Adrenal gland (tissue), 12 donors: Measurements from ENCODE around the gene LGMN. TPM values are rescaled to one million over a fixed set of nuclear protein-coding genes. Genes with fewer than 3 reads are reported as not detected.

Source experiments
- DNase-seq, 7 donors: peaks; one replicate each; pipeline ENCODE4 v3.0.0-alpha.2; 2019 to 2020
- H3K27ac ChIP-seq, 5 donors: fragments of 200-600 bp; sonication (generic) in 4 of 5; 1 replicate in 3 of 5; 2 replicates in 2 of 5; pipeline versions ENCODE4 v1.5.1 to v1.8.0; 2016 to 2020; ENCODE audit warnings: mild to moderate bottlenecking in 1 of 5
- H3K27me3 ChIP-seq: fragments of 200-600 bp; 2 replicates; pipeline ENCODE4 v1.8.0; 2021
- H3K36me3 ChIP-seq, 2 donors: fragments of 200-600 bp; replicated peaks in 1 of 2; 1 replicate in 1 of 2; 2 replicates in 1 of 2; pipeline versions ENCODE4 v1.5.1 to v1.8.0; 2018 to 2022
- H3K4me1 ChIP-seq, 2 donors: fragments of 200-600 bp; replicated peaks in 1 of 2; 1 replicate in 1 of 2; 2 replicates in 1 of 2; pipeline versions ENCODE4 v1.5.1 to v1.8.0; 2018 to 2021
- H3K4me3 ChIP-seq, 4 donors: fragments of 200-600 bp; sonication (generic) in 3 of 4; one replicate each; pipeline ENCODE4 v1.5.1; 2016 to 2018
- H3K9me3 ChIP-seq, 3 donors: fragments of 200-600 bp; sonication (generic) in 1 of 3; replicated peaks in 1 of 3; 1 replicate in 2 of 3; 2 replicates in 1 of 3; pipeline versions ENCODE4 v1.5.1 to v1.8.0; 2016 to 2021
- CTCF ChIP-seq, 6 experiments: fragments of 450-650 bp in 4 of 6; fragments of 200-600 bp in 2 of 6; sonication (generic) in 1 of 6; IDR thresholded peaks; 1 replicate in 5 of 6; 2 replicates in 1 of 6; pipeline versions ENCODE4 v1.5.1 to v1.8.0; 2016 to 2021; ENCODE audit warnings: antibody characterized with exemption in 6 of 6, mild to moderate bottlenecking in 2 of 6, moderate library complexity in 1 of 6
- POLR2A ChIP-seq, 2 donors: fragments of 450-650 bp; IDR thresholded peaks; one replicate each; pipeline ENCODE4 v1.6.1; 2017; ENCODE audit warnings: antibody characterized with exemption in 2 of 2, mild to moderate bottlenecking in 2 of 2, moderate library complexity in 1 of 2
- WGBS, 4 donors: extraction: QIAGEN DNeasy Blood & Tissue Kit in 2 of 4; methylation state at CpG; one replicate each; pipeline versions ENCODE4 v1.1.5 to v1.1.7; 2013 to 2017; 5-methylcytosine and 5-hydroxymethylcytosine counted together
- intact Hi-C, 2 donors: fragments of 100-400 bp; cut with DNase I; formaldehyde crosslinking; loops; one replicate each; pipeline versions ENCODE4 v1.14.1 to v1.15.0; 2022 to 2023
- polyA plus RNA-seq, 3 donors: library from polyadenylated mRNA; stranded (reverse); fragments of 200-250 nt in 2 of 3; fragments of 350-450 nt in 1 of 3; fragmentation: Illumina TruSeq in 1 of 3; extraction: RNeasy Lipid Tissue Mini Kit (QIAGEN cat#74804) in 1 of 3; gene quantifications; one replicate each; pipeline ENCODE4 v1.2.3, GENCODE V29; 2013 to 2014
- total RNA-seq, 9 donors: library from RNA; depleted of rRNA in 4 of 9; stranded (reverse); fragments of >200 nt in 4 of 9; fragments of 120-200 nt in 1 of 9; fragmentation: NEBNext Ultra II Directional in 1 of 9; extraction: Animal tissue kit (Norgen Biotek cat#: 25700) in 1 of 9; gene quantifications; one replicate each; pipeline versions ENCODE4 v1.1.0 to v1.2.4, GENCODE V29; 2013 to 2023
- donor health status: healthy with polysubstance abuse.
- donor health status: Bipolar disorder and iron deficiency.
- donor health status: DM: yes; HTN: yes; CAD: no.
- donor health status: DM: no; HTN: no; CAD: no.
- donor health status: DM: no; HTN: no; CAD: no.
- donor health status: DM: yes; HTN: yes; CAD: no.

LGMN gene
- total and polyA plus RNA-seq, 12 donors: 66.6 to 153 (median 117) TPM

DNA sequence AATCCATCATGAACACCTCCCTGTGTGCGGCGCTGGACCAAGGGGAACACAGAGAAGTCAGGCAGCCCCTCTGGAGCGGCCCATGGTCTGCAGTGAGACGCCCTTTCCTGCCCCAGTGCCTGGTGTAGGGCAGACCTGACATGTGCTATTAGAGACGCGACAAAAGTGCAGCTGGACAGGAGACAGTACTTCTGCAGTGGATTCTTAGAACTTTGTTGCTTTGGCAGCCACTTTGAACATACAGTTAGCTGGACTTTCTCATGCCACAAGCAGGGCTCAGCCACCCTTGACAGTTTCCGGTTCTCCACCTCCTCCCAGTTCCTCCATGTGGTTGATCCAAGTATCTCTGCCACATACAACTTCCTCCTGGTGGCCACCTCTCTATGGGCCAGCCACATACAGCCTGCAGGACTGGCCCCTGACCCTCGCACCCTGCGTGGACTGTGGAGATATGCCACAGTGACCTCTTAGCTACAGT is 45.9 kb downstream of the LGMN start:
- Histone ChIP-seq H3K36me3 (peaks cover 0 to 10% of the 10 kb centered on the region in 2 donors), H3K27ac (peak overlapping the region in 1 of 5 donors; percentile 10), H3K9me3 (no peaks in the 10 kb centered on the region), H3K27me3 (no peaks in the 10 kb centered on the region), H3K4me1 (peaks cover 0 to 3% of the 10 kb centered on the region in 2 donors), H3K4me3 (no peak overlapping the region)
- intact Hi-C loops: no loop called here
- TF ChIP-seq POLR2A (IDR thresholded peaks at IDR 0.05): no peak
- TF ChIP-seq CTCF (IDR thresholded peaks at IDR 0.05): peak in 1 of 6 experiments; percentile 23
- WGBS, 4 donors: 71 to 86% (median 81%) methylated on average over 9 of the region's 9 CpGs
- peak in 1 of 7 donors; percentile 41 for DNase-seq

GRCh38 chr14:92701826-92702225 is 46.6 kb downstream of the LGMN start:
- no peaks in the 10 kb centered on the region for H3K9me3 ChIP-seq
- intact Hi-C loops: no loop called here
- peaks cover 0 to 8% of the 10 kb centered on the region in 2 donors for H3K36me3 ChIP-seq
- H3K4me1 ChIP-seq: peaks cover 0 to 3% of the 10 kb centered on the region in 2 donors
- 82 to 91% (median 85%) methylated on average over 10 of the region's 10 CpGs for WGBS, 4 donors
- no peaks in the 10 kb centered on the region for H3K27me3 ChIP-seq
- H3K27ac ChIP-seq: no peak overlapping the region
- no peak overlapping the region for H3K4me3 ChIP-seq
- DNase-seq: peak in 1 of 7 donors; percentile 7
- TF ChIP-seq CTCF (IDR thresholded peaks at IDR 0.05): no peak
- TF ChIP-seq POLR2A (IDR thresholded peaks at IDR 0.05): no peak

GRCh38 chr14:92698393-92698792 is 50.0 kb downstream of the LGMN start:
- H3K4me3 ChIP-seq: no peak overlapping the region
- TF ChIP-seq CTCF (IDR thresholded peaks at IDR 0.05) (no peak), POLR2A (IDR thresholded peaks at IDR 0.05) (no peak)
- no peaks in the 10 kb centered on the region for H3K36me3 ChIP-seq
- H3K27ac ChIP-seq: no peak overlapping the region
- H3K27me3 ChIP-seq: no peaks in the 10 kb centered on the region
- H3K9me3 ChIP-seq: no peaks in the 10 kb centered on the region
- H3K4me1 ChIP-seq: peaks cover 0 to 2% of the 10 kb centered on the region in 2 donors
- intact Hi-C loops: loop anchor here in 1 of 2 donors (5.0 kb wide), 1 partner anchor 84 kb away; no protein-coding TSS in a partner anchor
- no peak for DNase-seq

- TF ChIP-seq POLR2A (IDR thresholded peaks at IDR 0.05) (no peak), CTCF (IDR thresholded peaks at IDR 0.05) (no peak)
- DNase-seq: no peak
- Histone ChIP-seq H3K4me1 (peaks cover 12 to 15% of the 10 kb centered on the region in 2 donors), H3K4me3 (no peak overlapping the region), H3K36me3 (no peaks in the 10 kb centered on the region), H3K27me3 (no peaks in the 10 kb centered on the region), H3K9me3 (no peaks in the 10 kb centered on the region), H3K27ac (no peak overlapping the region)
- WGBS, 4 donors: 62 to 77% (median 71%) methylated on average over 4 of the region's 4 CpGs
- intact Hi-C loops: loop anchor here in 1 of 2 donors (5.0 kb wide), 1 partner anchor 86 kb away; no protein-coding TSS in a partner anchor
Observed at GRCh38 chr14:92696366-92696765, 52.1 kb downstream of the LGMN start.
